ENCODE results near the gene KPNA6.

The KPNA6 gene

GRCh38 chr1:32194984-32195383 lies 87.1 kb downstream of the KPNA6 start:
- no peak for DNase-seq

- no peak for DNase-seq
These were observed 87.7 kb downstream of the KPNA6 start for GRCh38 chr1:32195531-32195930.

GRCh38 chr1:32195972-32196823 lies 88.3 kb downstream of the KPNA6 start:
- DNase-seq = no peak

- DNase-seq = no peak
These were observed 89.2 kb downstream of the KPNA6 start for GRCh38 chr1:32197074-32197473.

GRCh38 chr1:32197837-32198236 lies 90.0 kb downstream of the KPNA6 start:
- DNase-seq = no peak

- DNase-seq = no peak
These were observed 90.6 kb downstream of the KPNA6 start for GRCh38 chr1:32198237-32199042.

GRCh38 chr1:32199043-32199716 lies 91.3 kb downstream of the KPNA6 start:
- DNase-seq = no peak

- DNase-seq = no peak
These were observed 91.8 kb downstream of the KPNA6 start for GRCh38 chr1:32199717-32200072.

- peak; percentile 43 for DNase-seq
These were observed 92.6 kb downstream of the KPNA6 start, which contains the start of gene CCDC28B for GRCh38 chr1:32200226-32201010. Gene CCDC28B (plus strand): TSS chr1:32200595. CDS start chr1:32201936, 1,341 bp downstream.

GRCh38 chr1:32201011-32201855 lies 93.4 kb downstream of the KPNA6 start:
- DNase-seq = no peak

- no peak for DNase-seq
These were observed 97.1 kb downstream of the KPNA6 start for GRCh38 chr1:32204943-32205361.

- peak; percentile 49 for DNase-seq
These were observed 97.8 kb downstream of the KPNA6 start, which contains the start of gene IQCC for GRCh38 chr1:32205401-32206370. Gene IQCC (plus strand): TSS chr1:32205671. CDS start chr1:32205682, 11 bp downstream.

GRCh38 chr1:32208469-32208868 lies 100.6 kb downstream of the KPNA6 start:
- no peak for DNase-seq

GRCh38 chr1:32208891-32209328 lies 101.1 kb downstream of the KPNA6 start, which contains the start of gene DCDC2B:
Gene DCDC2B (plus strand): TSS chr1:32209089. CDS start chr1:32209094, 5 bp downstream.
- peak; percentile 8 for DNase-seq

GRCh38 chr1:32215629-32216480 lies 108.0 kb downstream of the KPNA6 start:
- DNase-seq = peak; percentile 33

GRCh38 chr1:32216566-32216965 lies 108.7 kb downstream of the KPNA6 start:
- no peak for DNase-seq

GRCh38 chr1:32219022-32219421 lies 111.2 kb downstream of the KPNA6 start:
- no peak for DNase-seq

- DNase-seq = no peak
These were observed 113.1 kb downstream of the KPNA6 start for GRCh38 chr1:32220746-32221580.

Data from NCI-H446 treated with DMSO at 0.1 percent for 48 hours (cell line).